Fibroblast of the conjunctiva (primary cell): ENCODE measurements around the gene NFATC3.

ENCODE experiments used
- DNase-seq: peaks from one replicate; pipeline ENCODE4 v3.0.0-alpha.2; 2010; ENCODE audit warnings: low read depth

Gene NFATC3

GRCh38 chr16:68085259-68086071 lies at the start of gene NFATC3:
NFATC3 (plus strand) TSS chr16:68085370; CDS start chr16:68085682, 312 bp downstream.
- DNase-seq = peak; percentile 93

DNA sequence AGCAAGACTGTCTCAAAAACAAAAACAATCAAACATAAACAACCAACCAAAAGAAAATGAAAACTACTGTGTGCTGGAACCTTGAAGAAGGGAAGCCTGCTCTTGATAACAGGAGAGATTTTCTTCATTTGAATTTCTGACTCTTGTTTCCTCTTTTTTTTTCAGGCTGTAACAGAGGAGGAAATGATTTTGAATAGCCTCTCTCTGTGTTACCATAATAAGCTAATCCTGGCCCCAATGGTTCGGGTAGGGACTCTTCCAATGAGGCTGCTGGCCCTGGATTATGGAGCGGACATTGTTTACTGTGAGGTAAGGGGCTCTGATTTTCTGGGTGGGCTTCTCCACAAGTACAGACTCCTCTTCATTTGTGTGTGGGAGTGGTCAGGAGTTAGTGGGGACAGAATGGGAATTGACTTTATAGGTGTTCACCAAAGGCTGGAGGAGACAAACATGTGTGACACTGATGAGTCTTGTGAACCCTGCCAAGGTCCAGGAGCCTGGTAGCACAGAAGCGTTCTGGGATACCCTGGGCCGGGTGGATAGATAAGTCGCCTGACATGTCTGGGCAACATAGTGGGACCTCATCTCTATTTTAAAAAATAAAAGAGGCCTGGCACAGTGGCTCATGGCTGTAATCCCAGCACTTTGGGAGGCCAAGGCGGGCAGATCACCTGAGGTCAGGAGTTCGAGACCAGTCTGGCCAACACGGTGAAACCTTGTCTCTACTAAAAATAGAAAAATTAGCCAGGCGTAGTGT lies 47.2 kb upstream of the NFATC3 start:
- DNase-seq = no peak

GRCh38 chr16:68040506-68041288 lies 44.5 kb upstream of the NFATC3 start:
- DNase-seq = peak; percentile 24

DNA sequence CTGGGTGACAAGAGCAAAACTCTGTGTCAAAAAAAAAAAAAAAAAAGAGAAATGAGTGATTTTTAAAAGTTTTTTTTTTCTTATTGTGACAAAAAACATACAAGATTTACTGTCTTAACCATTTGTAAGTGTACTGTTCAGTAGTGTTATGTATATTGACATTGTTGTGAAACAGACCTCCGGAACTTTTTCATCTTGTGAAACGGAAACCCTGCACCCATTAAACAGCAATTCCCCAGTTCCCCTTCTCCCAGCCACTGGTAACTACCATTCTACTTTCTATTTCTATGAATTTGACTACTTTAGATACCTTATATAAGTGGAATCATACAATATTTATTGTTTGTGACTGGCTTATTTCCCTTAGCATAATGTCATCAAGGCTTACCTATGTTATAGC lies 43.4 kb upstream of the NFATC3 start:
- no peak for DNase-seq

GRCh38 chr16:68046106-68046505 lies 39.1 kb upstream of the NFATC3 start:
- DNase-seq = peak; percentile 27

- DNase-seq = no peak
Measured at GRCh38 chr16:68047987-68048386, 37.2 kb upstream of the NFATC3 start.

DNA sequence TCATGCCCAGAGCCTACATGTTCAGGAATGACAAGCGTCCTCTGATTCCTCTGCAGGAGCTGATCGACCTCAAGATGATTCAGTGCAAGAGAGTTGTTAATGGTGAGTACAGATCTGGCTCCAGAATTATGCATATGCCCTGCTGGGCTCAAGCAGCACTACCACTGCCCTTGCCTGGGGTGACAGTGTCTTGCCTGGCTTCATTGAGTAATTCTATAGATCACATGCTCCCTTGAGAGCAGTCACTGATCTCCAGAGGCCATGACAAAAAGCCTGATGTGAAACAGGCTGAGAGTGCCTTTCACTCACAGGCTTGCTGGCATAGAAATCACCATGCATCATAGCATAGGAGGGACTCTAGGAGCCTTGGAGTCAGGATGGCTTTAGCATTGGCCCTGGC lies 35.7 kb upstream of the NFATC3 start:
- no peak for DNase-seq

- DNase-seq = no peak
Measured at GRCh38 chr16:68055395-68055794, 29.8 kb upstream of the NFATC3 start.

DNA sequence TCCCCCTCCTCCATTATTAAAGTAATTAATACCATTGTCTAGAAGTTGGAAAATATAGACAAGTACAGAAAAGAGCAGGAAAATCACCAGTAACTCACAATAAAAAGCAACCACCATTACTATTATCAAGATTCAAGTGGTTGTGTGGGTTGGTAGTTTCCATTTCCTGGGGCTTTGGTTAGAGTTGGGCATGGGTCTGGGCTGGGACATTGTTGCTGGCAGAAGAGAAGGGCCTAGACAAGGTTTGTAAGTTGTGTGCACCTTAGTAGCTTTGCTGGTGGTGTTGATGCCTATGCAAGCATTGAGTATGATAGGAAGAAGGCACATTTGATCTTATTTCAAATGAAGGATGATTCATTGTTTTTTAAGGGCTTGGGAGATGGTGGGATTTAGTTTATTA lies 25.4 kb upstream of the NFATC3 start:
- DNase-seq = no peak

DNA sequence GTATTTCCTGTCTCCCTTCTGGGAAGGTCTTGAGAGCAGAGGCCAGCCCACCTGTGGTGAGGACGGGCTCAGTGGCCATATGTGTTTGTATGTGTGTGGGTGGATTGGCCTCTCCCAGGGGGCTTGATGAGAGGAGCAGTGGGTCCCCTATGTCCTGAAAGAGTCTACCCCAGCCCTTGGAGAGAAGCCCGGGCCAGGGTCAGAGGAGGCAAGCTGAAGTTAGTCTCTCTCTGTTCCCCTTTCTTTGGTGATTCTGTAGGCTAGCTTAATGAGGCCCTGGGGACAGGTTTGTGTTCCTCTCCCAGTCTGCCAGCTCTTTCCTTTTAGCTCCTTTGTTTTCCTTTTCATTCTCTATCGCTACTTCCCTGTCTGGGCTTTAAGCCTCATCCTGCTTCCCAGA lies 23.8 kb upstream of the NFATC3 start:
- no peak for DNase-seq

- DNase-seq = no peak
Measured at GRCh38 chr16:68062910-68063393, 22.2 kb upstream of the NFATC3 start.

DNA sequence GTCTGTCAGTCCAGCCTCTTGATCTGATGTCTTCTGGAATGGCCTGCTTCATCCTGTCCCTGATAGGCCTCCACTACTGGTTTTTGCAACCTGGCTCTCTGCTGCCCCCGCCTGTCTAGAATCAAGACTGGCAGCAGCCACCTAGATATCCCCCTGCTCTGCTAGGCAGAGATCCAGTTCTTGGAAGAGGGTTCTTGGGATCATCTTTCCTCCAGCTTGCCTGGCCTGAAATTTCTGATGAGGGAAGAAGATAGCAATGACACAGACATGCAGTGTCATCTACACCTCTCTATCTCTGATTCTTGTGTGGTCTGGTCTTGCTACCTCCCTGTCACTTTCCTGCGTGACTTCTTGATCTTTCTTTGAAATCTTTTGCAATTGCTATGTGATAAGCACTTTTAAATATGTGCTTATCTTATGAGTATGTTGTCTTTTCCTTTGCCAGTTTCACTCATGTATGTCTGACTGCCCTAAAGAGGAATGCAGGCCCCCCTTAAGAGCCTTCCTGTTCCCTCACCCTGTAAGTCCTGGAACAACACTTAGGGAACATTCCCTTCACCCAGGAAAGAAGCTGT lies 20.3 kb upstream of the NFATC3 start:
- peak; percentile 61 for DNase-seq

DNA sequence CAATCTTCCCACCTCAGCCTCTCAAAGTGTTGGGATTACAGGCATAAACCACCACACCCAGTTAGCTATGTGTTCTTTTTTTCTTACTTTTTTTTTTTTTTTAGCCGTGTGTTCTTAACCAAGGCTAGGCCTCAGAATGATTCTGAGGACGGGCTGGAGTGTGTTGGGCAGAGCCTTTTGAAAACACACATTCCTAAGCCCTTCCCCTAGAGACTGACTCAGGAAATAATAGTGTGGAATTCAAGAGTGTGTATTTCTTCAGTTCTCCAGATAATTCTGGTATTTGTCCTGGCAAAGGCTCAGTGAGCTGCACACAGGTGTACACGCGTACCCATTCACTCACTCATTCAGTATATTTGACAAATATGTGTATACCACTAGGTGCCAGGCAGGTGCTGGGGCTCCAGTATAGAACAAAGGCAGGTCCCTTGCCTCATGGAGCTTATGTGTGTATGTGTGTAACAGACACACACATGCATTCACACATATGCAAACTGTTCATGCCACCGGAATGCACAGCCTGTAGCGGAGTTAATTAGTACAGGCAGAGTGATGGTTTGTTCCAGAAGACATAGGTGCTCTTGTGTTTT lies 19.4 kb upstream of the NFATC3 start:
- peak; percentile 62 for DNase-seq

- no peak for DNase-seq
Measured at GRCh38 chr16:68066763-68067162, 18.4 kb upstream of the NFATC3 start.

- DNase-seq = no peak
Measured at GRCh38 chr16:68068926-68069325, 16.2 kb upstream of the NFATC3 start.

DNA sequence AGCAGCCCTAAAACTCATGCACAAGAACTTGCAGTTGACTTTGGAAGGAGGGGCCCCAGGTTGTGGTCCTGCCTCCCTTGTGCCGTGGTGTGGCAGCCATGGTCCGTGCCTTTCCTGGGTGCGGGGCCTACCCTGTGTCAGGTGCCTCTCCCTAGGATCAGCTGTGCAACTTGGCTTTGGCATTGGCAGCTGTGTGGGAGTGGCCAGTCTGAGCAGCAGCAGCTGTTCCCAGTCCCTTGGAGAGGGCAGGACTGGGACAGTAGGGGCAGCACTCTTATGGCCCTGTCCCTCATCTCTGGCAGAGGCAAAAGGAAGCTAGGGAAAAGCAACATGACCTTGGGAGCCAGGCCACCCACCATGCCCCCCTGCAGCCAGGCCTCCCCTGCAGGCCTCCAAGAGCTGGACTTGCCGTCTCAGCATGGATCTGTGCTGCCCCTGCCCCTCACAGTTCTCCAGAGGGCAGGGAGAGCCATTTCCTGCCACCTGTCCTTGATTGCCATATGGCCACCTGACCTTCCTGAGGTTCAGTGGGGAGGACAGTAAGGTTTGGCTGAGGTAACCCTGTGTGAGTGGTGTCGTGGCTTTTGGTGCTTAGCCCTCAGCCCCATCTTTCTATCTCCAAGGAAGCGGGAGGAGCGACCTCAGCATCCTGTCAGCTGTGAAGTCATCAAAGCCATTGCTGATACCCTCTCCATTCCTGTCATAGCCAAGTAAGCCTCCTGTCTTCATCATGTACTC lies 15.5 kb upstream of the NFATC3 start:
- no peak for DNase-seq

GRCh38 chr16:68070249-68070730 lies 14.9 kb upstream of the NFATC3 start:
- DNase-seq = no peak

DNA sequence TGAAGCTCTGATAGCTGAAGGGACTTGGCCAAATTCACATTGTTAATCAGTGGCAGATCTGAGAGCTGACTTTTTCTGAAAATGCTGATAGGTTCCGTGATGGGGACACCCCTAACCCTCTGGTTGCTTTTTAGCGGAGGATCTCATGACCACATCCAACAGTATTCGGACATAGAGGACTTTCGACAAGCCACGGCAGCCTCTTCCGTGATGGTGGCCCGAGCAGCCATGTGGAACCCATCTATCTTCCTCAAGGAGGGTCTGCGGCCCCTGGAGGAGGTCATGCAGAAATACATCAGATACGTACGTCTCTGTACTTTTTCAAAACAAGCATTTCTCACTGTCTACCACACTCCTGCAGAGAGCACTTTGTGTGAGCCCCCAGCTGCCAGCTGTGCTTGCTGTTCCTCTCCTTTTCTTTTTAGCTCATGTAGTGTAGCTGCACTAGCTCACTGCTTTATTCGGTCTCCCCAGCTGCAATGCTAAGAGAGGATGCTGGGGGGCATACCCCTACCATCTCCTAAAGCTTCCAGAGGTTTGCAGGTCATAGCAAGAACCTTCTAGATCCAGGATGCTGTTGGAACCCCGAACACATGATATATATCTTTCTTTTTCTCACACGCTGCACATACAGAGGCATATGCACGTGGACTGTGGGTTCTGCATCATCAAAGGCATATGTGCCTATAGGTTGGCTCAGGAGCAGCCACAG lies 14.2 kb upstream of the NFATC3 start:
- no peak for DNase-seq

DNA sequence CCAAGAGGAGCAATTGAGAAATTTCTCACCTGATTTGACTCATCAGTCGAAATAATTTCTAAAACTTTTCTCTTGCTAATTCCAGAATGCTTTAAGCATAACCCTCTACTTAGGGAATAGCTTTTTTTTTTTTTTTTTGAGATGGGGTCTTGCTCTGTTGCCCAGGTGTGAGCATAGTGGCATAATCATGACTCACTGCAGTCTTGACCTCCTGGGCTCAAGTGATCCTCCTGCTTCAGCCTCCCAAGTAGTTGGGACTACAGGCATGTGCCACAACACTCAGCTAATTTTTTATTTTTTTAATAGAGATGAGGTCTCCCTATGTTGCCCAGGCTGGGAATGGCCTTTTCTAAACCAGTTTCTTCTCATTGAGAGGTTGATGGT lies 13.7 kb upstream of the NFATC3 start:
- DNase-seq = no peak

- DNase-seq = no peak
Measured at GRCh38 chr16:68072038-68072695, 13.0 kb upstream of the NFATC3 start.
